GM10248 (cell line): ENCODE data around the gene SLC7A5.
"Not testable (repeated sequence)": the region's sequence is repeated elsewhere in the genome, so short reads cannot be mapped to it uniquely, and the experiment has no call there.

Experiments
- CTCF ChIA-PET: fragments of 300-600 bp; sonication (Branson Sonifier 250); formaldehyde crosslinking; extraction: SDS; loops from one replicate; lab custom pipeline; 2021; ENCODE audit warnings: antibody characterized with exemption; lab: Yijun Ruan, JAX
- POLR2A ChIA-PET: fragments of 350-650 bp; sonication (Branson Sonifier 250); formaldehyde crosslinking; extraction: SDS; loops from one replicate; lab custom pipeline; 2020; ENCODE audit warnings: antibody characterized with exemption; lab: Yijun Ruan, JAX
- DNase-seq: peaks from one replicate; pipeline ENCODE4 v3.0.0; 2012; ENCODE audit errors: extremely low spot score
- TF ChIP-seq, protein P1 (sequence below): IDR thresholded peaks from 2 replicates; pipeline ENCODE4 v1.5.1; 2012; ENCODE audit warnings: mild to moderate bottlenecking, low read depth; ENCODE audit errors: extremely low read depth, missing control alignments, control extremely low read depth

The SLC7A5 gene

DNA sequence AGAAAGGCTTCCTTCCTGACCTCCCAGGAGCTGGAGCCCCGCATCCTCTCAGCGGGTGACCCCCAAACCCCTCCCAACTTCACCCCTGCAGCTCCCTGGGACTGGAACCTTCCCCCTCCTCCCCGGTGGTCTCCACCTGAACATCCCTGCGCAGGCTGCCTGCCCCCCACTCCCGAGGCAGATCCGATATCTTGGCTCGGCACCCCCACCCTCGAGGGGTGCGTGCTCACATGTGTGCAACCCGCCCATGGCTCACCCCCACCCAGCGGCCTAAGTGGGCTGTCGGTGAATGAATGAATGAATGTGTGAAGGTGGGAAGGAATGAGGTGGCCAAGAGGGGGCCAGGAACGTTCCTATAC, 39.7 kb downstream of the SLC7A5 start:
- TF ChIP-seq, protein P1, sequence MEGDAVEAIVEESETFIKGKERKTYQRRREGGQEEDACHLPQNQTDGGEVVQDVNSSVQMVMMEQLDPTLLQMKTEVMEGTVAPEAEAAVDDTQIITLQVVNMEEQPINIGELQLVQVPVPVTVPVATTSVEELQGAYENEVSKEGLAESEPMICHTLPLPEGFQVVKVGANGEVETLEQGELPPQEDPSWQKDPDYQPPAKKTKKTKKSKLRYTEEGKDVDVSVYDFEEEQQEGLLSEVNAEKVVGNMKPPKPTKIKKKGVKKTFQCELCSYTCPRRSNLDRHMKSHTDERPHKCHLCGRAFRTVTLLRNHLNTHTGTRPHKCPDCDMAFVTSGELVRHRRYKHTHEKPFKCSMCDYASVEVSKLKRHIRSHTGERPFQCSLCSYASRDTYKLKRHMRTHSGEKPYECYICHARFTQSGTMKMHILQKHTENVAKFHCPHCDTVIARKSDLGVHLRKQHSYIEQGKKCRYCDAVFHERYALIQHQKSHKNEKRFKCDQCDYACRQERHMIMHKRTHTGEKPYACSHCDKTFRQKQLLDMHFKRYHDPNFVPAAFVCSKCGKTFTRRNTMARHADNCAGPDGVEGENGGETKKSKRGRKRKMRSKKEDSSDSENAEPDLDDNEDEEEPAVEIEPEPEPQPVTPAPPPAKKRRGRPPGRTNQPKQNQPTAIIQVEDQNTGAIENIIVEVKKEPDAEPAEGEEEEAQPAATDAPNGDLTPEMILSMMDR: no peak
- no peak for DNase-seq
- POLR2A ChIA-PET: no interaction called here
- CTCF ChIA-PET: interaction anchor here (0.9 to 4.2 kb wide), 5 partner anchors 8 to 50 kb away, joined by 3 to 20 read pairs (median 5); no protein-coding TSS in a partner anchor

DNA sequence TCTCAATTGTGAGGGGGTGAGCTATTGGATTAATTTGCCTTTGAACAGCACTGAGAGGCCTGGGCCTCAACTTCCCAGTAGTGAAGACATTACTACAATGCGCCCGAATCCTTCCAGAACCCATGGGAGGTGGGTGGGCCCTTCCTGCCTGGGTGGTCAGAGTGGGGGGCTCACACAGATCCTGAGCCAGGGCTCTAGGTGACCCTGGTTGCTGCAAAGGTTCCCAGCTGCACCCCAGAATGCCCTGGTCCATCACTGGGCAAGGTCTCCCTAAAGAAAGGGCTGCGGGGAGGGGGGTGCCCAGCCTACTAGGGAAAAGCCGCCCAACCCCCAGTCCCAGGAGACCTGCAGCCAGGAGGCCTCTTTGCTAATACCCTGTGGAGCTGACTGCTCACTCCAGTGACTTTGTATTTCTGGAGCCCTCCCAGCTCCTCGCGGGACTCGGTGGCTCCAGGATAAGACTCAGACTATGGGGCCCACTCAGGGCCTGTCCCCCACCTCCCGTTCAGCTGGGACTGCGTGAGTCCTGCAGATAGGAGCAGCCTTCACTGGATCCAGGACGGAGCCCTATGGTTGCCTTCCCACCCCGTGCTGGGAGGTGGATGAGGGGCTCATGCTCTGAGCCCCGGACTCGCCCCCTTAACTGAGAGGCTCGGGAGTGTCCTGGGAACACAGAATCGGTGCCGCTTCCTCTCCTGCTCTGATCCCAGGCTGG, 40.2 kb downstream of the SLC7A5 start:
- CTCF ChIA-PET: interaction anchor here (0.9 to 4.2 kb wide), 7 partner anchors 8 to 50 kb away, joined by 3 to 20 read pairs (median 5); no protein-coding TSS in a partner anchor
- POLR2A ChIA-PET: interaction anchor here (1.0 kb wide), 1 partner anchor 39 kb away, joined by 7 read pairs; no protein-coding TSS in a partner anchor
- no peak for DNase-seq
- TF ChIP-seq, protein P1: no peak

DNA sequence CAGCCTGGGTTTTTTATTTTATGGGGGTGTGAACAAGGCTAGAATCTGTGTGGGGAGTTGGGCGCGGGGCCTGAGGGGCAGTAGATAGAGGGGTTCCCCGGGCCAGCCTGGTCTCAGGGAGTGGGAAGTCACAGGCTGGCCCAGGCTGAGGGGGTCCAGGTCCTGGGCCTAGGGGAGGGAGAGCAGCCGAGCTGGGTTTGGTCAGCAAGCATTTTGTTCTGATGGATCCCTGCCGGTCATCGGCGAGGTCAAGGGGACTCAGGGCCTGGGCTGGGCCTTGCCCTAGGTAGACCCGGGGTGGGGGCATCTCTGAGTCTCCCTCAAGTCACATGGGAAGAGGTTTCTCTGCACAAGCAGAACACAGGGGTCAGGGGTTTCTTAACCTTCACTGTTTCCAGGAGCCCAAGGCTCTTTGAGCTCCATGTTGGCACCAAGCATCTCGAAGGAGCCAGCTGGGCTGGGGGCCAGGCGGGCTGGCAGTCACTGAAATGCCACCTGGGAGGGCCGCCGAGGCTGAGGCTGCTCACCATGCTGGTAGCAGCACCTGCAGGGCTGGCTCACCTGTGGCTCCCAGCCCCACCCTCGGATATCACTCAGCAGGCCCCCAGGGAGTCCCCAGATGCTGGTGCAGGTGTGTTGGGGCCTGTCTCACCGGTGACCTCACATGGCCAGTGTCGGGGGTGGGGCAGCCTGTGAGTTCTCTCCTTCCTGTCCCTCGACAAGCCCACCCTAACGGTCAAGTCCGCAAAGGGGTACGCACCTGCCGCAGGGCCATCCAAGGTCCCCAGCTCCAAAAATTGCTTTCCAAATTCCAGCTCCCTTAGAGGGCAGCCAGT, 41.0 kb downstream of the SLC7A5 start:
- CTCF ChIA-PET: interaction anchor here (0.9 to 4.2 kb wide), 9 partner anchors 8 to 49 kb away, joined by 3 to 20 read pairs (median 5); no protein-coding TSS in a partner anchor
- POLR2A ChIA-PET: interaction anchor here (1.0 kb wide), 1 partner anchor 40 kb away, joined by 7 read pairs; no protein-coding TSS in a partner anchor
- TF ChIP-seq, protein P1: no peak
- no peak for DNase-seq

GRCh38 chr16:87827588-87827915, 41.8 kb downstream of the SLC7A5 start:
- POLR2A ChIA-PET, DNase-seq: not testable (repeated sequence)
- CTCF ChIA-PET: interaction anchor here (1.2 to 4.2 kb wide), 6 partner anchors 12 to 48 kb away, joined by 3 to 20 read pairs (median 6); no protein-coding TSS in a partner anchor

GRCh38 chr16:87826798-87827587, 42.3 kb downstream of the SLC7A5 start:
- ChIA-PET POLR2A (no interaction called here), CTCF (interaction anchor here (1.2 to 4.2 kb wide), 7 partner anchors 13 to 48 kb away, joined by 3 to 20 read pairs (median 7); no protein-coding TSS in a partner anchor)
- DNase-seq: no peak
- TF ChIP-seq, protein P1: no peak

- CTCF ChIA-PET: interaction anchor here (3.2 to 4.2 kb wide), 2 partner anchors 23 to 47 kb away, joined by 16 to 20 read pairs; no protein-coding TSS in a partner anchor
- POLR2A ChIA-PET, DNase-seq: not testable (repeated sequence)
These were observed 42.9 kb downstream of the SLC7A5 start for GRCh38 chr16:87826407-87826797.

- ChIA-PET CTCF (interaction anchor here (0.8 to 4.2 kb wide), 6 partner anchors 10 to 46 kb away, joined by 3 to 20 read pairs (median 4); no protein-coding TSS in a partner anchor), POLR2A (interaction anchor here (0.6 kb wide), 1 partner anchor 243 kb away, joined by 4 read pairs; no protein-coding TSS in a partner anchor)
- DNase-seq: not testable (repeated sequence)
These were observed 43.5 kb downstream of the SLC7A5 start for GRCh38 chr16:87825842-87826120.
